Measurements from ENCODE around the gene IMMP2L.

DNA sequence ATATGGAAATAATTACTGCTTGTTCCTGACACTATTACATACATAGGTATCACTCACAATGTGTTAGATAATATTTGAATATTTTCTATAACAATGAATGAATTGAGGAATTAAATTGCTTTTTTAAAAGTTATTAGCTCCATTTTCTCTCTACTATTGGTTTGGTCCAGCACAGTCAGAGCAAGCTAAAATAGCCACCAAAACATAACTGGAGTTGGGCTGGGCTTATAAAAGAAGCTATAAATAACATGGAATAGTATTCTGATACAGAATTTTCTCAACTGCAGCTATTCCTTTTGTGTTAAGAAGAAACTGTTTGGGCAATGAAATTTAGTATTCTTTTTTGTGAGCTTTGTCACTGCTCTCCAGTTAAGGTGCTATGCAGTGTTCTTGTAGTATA, 614.0 kb downstream of the IMMP2L start:
- no peak for TF ChIP-seq CTCF (IDR thresholded peaks at IDR 0.05)
- no peak for TF ChIP-seq POLR2A (IDR thresholded peaks at IDR 0.05)

All from thyroid gland (tissue), 4 donors.